ENCODE measurements around the gene SYT1.

SYT1 gene

GRCh38 chr12:79071498-79071897 is 206.9 kb downstream of the SYT1 start:
- H3K79me1 ChIP-seq (replicated peaks; ENCODE audit: low read length, poor library complexity, severe bottlenecking) = no peaks in the 10 kb centered on the region
- H4K8ac ChIP-seq (ENCODE audit: low read length) = no peak overlapping the region
- no peak overlapping the region for H4K91ac ChIP-seq (ENCODE audit: low read length)
- no peak overlapping the region for H2AFZ ChIP-seq (ENCODE audit: low read depth, low read length)
- H3K4me1 ChIP-seq (ENCODE audit: control insufficient read depth, insufficient read depth, low read depth, low read length) = no peaks in the 10 kb centered on the region
- no peaks in the 10 kb centered on the region for H3K9me3 ChIP-seq (ENCODE audit: control insufficient read depth, low read length)
- H3K23ac ChIP-seq (ENCODE audit: low read length in 2 of 2) = no peak overlapping the region
- H3K4me2 ChIP-seq (ENCODE audit: low read length, poor library complexity, severe bottlenecking) = no peak overlapping the region
- no peak for DNase-seq
- H3K9ac ChIP-seq (ENCODE audit: low read length) = no peak overlapping the region
- no peaks in the 10 kb centered on the region for H3K27me3 ChIP-seq (ENCODE audit: control insufficient read depth in 1 of 2, insufficient read depth in 1 of 2, low read length in 2 of 2)
- no peak overlapping the region for H2BK15ac ChIP-seq (ENCODE audit: low read depth, poor library complexity, severe bottlenecking)
- H2BK12ac ChIP-seq (ENCODE audit: low read length in 2 of 2) = no peak overlapping the region
- no peak overlapping the region for H3K4ac ChIP-seq (ENCODE audit: low read depth in 1 of 2, low read length in 2 of 2)
- WGBS = 100% methylated on average over 1 of the region's 1 CpG
- no peaks in the 10 kb centered on the region for H3K36me3 ChIP-seq (ENCODE audit: control insufficient read depth in 1 of 2, insufficient read depth in 2 of 2, low read depth in 1 of 2, low read length in 2 of 2)
- H2BK5ac ChIP-seq (ENCODE audit: low read depth, low read length, poor library complexity, severe bottlenecking) = no peak overlapping the region
- H3K27ac ChIP-seq (ENCODE audit: low read length, poor library complexity, severe bottlenecking) = no peak overlapping the region
- no peak overlapping the region for H2BK120ac ChIP-seq (ENCODE audit: low read depth, low read length)
- no peak overlapping the region for H3K4me3 ChIP-seq (ENCODE audit: insufficient read depth in 1 of 2, low read depth in 1 of 2, low read length in 2 of 2)
- H3K18ac ChIP-seq (ENCODE audit: low read depth in 1 of 2, low read length in 2 of 2) = no peak overlapping the region
- no peak overlapping the region for H3K14ac ChIP-seq (ENCODE audit: low read length in 2 of 2)
- no peak overlapping the region for H2AK5ac ChIP-seq (ENCODE audit: low read length, severe bottlenecking)

GRCh38 chr12:79073506-79073905 is 208.9 kb downstream of the SYT1 start:
- no peak overlapping the region for H3K27ac ChIP-seq (ENCODE audit: low read length, poor library complexity, severe bottlenecking)
- H4K8ac ChIP-seq (ENCODE audit: low read length) = no peak overlapping the region
- H3K27me3 ChIP-seq (ENCODE audit: control insufficient read depth in 1 of 2, insufficient read depth in 1 of 2, low read length in 2 of 2) = no peaks in the 10 kb centered on the region
- no peak overlapping the region for H3K18ac ChIP-seq (ENCODE audit: low read depth in 1 of 2, low read length in 2 of 2)
- H3K4me2 ChIP-seq (ENCODE audit: low read length, poor library complexity, severe bottlenecking) = no peak overlapping the region
- no peak overlapping the region for H3K9ac ChIP-seq (ENCODE audit: low read length)
- no peaks in the 10 kb centered on the region for H3K9me3 ChIP-seq (ENCODE audit: control insufficient read depth, low read length)
- no peak overlapping the region for H2AFZ ChIP-seq (ENCODE audit: low read depth, low read length)
- no peak overlapping the region for H2BK5ac ChIP-seq (ENCODE audit: low read depth, low read length, poor library complexity, severe bottlenecking)
- H3K4me1 ChIP-seq (ENCODE audit: control insufficient read depth, insufficient read depth, low read depth, low read length) = no peaks in the 10 kb centered on the region
- H2BK12ac ChIP-seq (ENCODE audit: low read length in 2 of 2) = no peak overlapping the region
- H2BK120ac ChIP-seq (ENCODE audit: low read depth, low read length) = no peak overlapping the region
- no peak overlapping the region for H3K14ac ChIP-seq (ENCODE audit: low read length in 2 of 2)
- no peak for DNase-seq
- no peak overlapping the region for H3K4ac ChIP-seq (ENCODE audit: low read depth in 1 of 2, low read length in 2 of 2)
- no peak overlapping the region for H3K23ac ChIP-seq (ENCODE audit: low read length in 2 of 2)
- WGBS = 98% methylated on average over 2 of the region's 2 CpGs
- H3K4me3 ChIP-seq (ENCODE audit: insufficient read depth in 1 of 2, low read depth in 1 of 2, low read length in 2 of 2) = no peak overlapping the region
- no peak overlapping the region for H4K91ac ChIP-seq (ENCODE audit: low read length)
- H3K79me1 ChIP-seq (replicated peaks; ENCODE audit: low read length, poor library complexity, severe bottlenecking) = no peaks in the 10 kb centered on the region
- H2AK5ac ChIP-seq (ENCODE audit: low read length, severe bottlenecking) = no peak overlapping the region
- H2BK15ac ChIP-seq (ENCODE audit: low read depth, poor library complexity, severe bottlenecking) = no peak overlapping the region
- no peaks in the 10 kb centered on the region for H3K36me3 ChIP-seq (ENCODE audit: control insufficient read depth in 1 of 2, insufficient read depth in 2 of 2, low read depth in 1 of 2, low read length in 2 of 2)

DNA sequence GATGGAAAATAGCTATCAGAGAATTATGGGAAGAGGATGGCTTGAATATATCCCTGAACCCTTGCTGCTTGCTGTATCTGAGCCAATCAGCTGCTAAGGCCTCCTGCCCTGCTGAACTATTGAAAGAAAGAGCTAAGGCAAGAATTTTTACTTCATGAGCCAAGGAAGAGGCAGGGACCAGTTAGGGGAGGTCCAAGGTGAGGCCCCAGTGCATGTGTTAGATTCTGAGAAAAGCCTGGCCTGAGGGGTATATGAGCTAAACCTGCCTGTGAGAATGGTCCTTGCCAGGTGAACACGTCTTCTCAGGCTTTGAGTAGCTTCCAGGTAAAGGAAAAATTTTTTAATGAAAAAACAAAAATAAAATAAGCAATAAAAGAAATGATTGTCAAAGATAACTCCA is 218.0 kb downstream of the SYT1 start:
- no peaks in the 10 kb centered on the region for H3K79me1 ChIP-seq (replicated peaks; ENCODE audit: low read length, poor library complexity, severe bottlenecking)
- no peak overlapping the region for H2BK120ac ChIP-seq (ENCODE audit: low read depth, low read length)
- H3K4ac ChIP-seq (ENCODE audit: low read depth in 1 of 2, low read length in 2 of 2) = no peak overlapping the region
- peaks cover 1% of the 10 kb centered on the region for H3K4me1 ChIP-seq (ENCODE audit: control insufficient read depth, insufficient read depth, low read depth, low read length)
- H3K9ac ChIP-seq (ENCODE audit: low read length) = no peak overlapping the region
- no peak overlapping the region for H4K8ac ChIP-seq (ENCODE audit: low read length)
- no peak overlapping the region for H3K18ac ChIP-seq (ENCODE audit: low read depth in 1 of 2, low read length in 2 of 2)
- H3K36me3 ChIP-seq (ENCODE audit: control insufficient read depth in 1 of 2, insufficient read depth in 2 of 2, low read depth in 1 of 2, low read length in 2 of 2) = no peaks in the 10 kb centered on the region
- H2BK12ac ChIP-seq (ENCODE audit: low read length in 2 of 2) = no peak overlapping the region
- H3K4me3 ChIP-seq (ENCODE audit: insufficient read depth in 1 of 2, low read depth in 1 of 2, low read length in 2 of 2) = no peak overlapping the region
- H3K14ac ChIP-seq (ENCODE audit: low read length in 2 of 2) = no peak overlapping the region
- H2AFZ ChIP-seq (ENCODE audit: low read depth, low read length) = no peak overlapping the region
- H3K27ac ChIP-seq (ENCODE audit: low read length, poor library complexity, severe bottlenecking) = no peak overlapping the region
- DNase-seq = no peak
- H2AK5ac ChIP-seq (ENCODE audit: low read length, severe bottlenecking) = no peak overlapping the region
- H2BK5ac ChIP-seq (ENCODE audit: low read depth, low read length, poor library complexity, severe bottlenecking) = no peak overlapping the region
- no peak overlapping the region for H3K4me2 ChIP-seq (ENCODE audit: low read length, poor library complexity, severe bottlenecking)
- no peak overlapping the region for H2BK15ac ChIP-seq (ENCODE audit: low read depth, poor library complexity, severe bottlenecking)
- WGBS = no CpG with 5 or more reads among the region's 1 CpG
- H4K91ac ChIP-seq (ENCODE audit: low read length) = no peak overlapping the region
- no peak overlapping the region for H3K23ac ChIP-seq (ENCODE audit: low read length in 2 of 2)
- H3K9me3 ChIP-seq (ENCODE audit: control insufficient read depth, low read length) = no peaks in the 10 kb centered on the region
- H3K27me3 ChIP-seq (ENCODE audit: control insufficient read depth in 1 of 2, insufficient read depth in 1 of 2, low read length in 2 of 2) = no peaks in the 10 kb centered on the region

- Histone ChIP-seq H3K9me3 (ENCODE audit: control insufficient read depth, low read length) (no peaks in the 10 kb centered on the region), H2AFZ (ENCODE audit: low read depth, low read length) (no peak overlapping the region), H3K27me3 (ENCODE audit: control insufficient read depth in 1 of 2, insufficient read depth in 1 of 2, low read length in 2 of 2) (no peaks in the 10 kb centered on the region), H3K4me1 (ENCODE audit: control insufficient read depth, insufficient read depth, low read depth, low read length) (peaks cover 1% of the 10 kb centered on the region), H4K91ac (ENCODE audit: low read length) (no peak overlapping the region), H2BK12ac (ENCODE audit: low read length in 2 of 2) (no peak overlapping the region), H3K23ac (ENCODE audit: low read length in 2 of 2) (no peak overlapping the region), H3K18ac (ENCODE audit: low read depth in 1 of 2, low read length in 2 of 2) (no peak overlapping the region), H3K79me1 (replicated peaks; ENCODE audit: low read length, poor library complexity, severe bottlenecking) (no peaks in the 10 kb centered on the region), H2AK5ac (ENCODE audit: low read length, severe bottlenecking) (no peak overlapping the region), H3K4me2 (ENCODE audit: low read length, poor library complexity, severe bottlenecking) (no peak overlapping the region), H3K36me3 (ENCODE audit: control insufficient read depth in 1 of 2, insufficient read depth in 2 of 2, low read depth in 1 of 2, low read length in 2 of 2) (no peaks in the 10 kb centered on the region), H2BK120ac (ENCODE audit: low read depth, low read length) (no peak overlapping the region), H4K8ac (ENCODE audit: low read length) (no peak overlapping the region), H3K27ac (ENCODE audit: low read length, poor library complexity, severe bottlenecking) (no peak overlapping the region), H2BK15ac (ENCODE audit: low read depth, poor library complexity, severe bottlenecking) (no peak overlapping the region), H3K14ac (ENCODE audit: low read length in 2 of 2) (no peak overlapping the region), H3K9ac (ENCODE audit: low read length) (no peak overlapping the region), H3K4ac (ENCODE audit: low read depth in 1 of 2, low read length in 2 of 2) (no peak overlapping the region), H3K4me3 (ENCODE audit: insufficient read depth in 1 of 2, low read depth in 1 of 2, low read length in 2 of 2) (no peak overlapping the region), H2BK5ac (ENCODE audit: low read depth, low read length, poor library complexity, severe bottlenecking) (no peak overlapping the region)
- DNase-seq = no peak
Observed at GRCh38 chr12:79083181-79083580, 218.6 kb downstream of the SYT1 start.
